Muscle layer of colon (tissue), 2 donors: ENCODE results near the gene NELFCD.

Source experiments
- H3K27ac ChIP-seq: one replicate; pipeline ENCODE4 v1.7.0; 2013; ENCODE audit warnings: low read depth, mild to moderate bottlenecking, low read length, moderate library complexity
- H3K27me3 ChIP-seq, 2 donors: one replicate each; pipeline ENCODE4 v1.7.0; 2013; ENCODE audit warnings: low read length in 2 of 2, mild to moderate bottlenecking in 2 of 2; ENCODE audit not compliant: insufficient read depth in 2 of 2, control insufficient read depth in 1 of 2
- H3K36me3 ChIP-seq: one replicate; pipeline ENCODE4 v1.7.0; 2013; ENCODE audit warnings: mild to moderate bottlenecking, low read length; ENCODE audit not compliant: insufficient read depth
- H3K4me1 ChIP-seq: one replicate; pipeline ENCODE4 v1.7.0; 2013; ENCODE audit warnings: mild to moderate bottlenecking, low read length; ENCODE audit not compliant: insufficient read depth
- H3K4me3 ChIP-seq, 2 donors: one replicate each; pipeline ENCODE4 v1.7.0; 2013; ENCODE audit warnings: low read length in 2 of 2, low read depth in 1 of 2, mild to moderate bottlenecking in 1 of 2, moderate library complexity in 1 of 2
- H3K9ac ChIP-seq: one replicate; pipeline ENCODE4 v1.7.0; 2013; ENCODE audit warnings: low read length
- H3K9me3 ChIP-seq: one replicate; pipeline ENCODE4 v1.7.0; 2013; ENCODE audit warnings: mild to moderate bottlenecking, low read length
- donor health status: abdominal sarcoma.
- donor health status: Adenocarcinoma of cecum.

Gene NELFCD

DNA sequence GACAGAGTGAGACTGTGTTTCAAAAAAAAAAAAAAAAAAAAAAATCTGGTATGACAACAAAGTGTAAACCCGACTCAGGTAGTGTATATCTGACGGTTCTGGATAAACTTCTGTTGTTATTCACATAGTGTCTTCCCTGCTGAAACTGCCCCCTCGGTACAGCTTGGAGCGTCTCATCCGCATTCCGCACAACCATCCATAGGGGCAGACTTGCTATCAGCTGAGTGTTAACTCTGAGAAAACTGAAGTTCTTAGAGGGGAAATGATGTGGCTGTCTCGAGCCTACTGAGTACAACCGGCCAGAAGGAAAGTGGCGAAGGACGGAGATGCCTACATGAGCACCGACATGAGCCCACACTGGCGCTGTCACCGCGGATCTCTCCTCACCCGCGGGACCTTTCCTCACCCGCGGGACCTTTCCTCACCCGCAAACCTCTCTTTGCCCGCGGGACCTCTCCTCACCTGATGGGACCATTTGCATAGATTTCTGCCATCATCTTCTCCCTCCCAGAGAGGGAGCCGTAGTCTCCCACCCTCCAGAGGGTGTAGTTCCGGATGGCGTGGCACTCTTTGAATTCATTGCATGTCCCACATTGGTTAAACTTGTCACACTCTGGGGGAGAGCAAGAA is 16.2 kb downstream of the NELFCD start:
- no peak overlapping the region for H3K27ac ChIP-seq
- H3K4me3 ChIP-seq, result no peak overlapping the region
- H3K9ac ChIP-seq, result no peak overlapping the region
- no peaks in the 10 kb centered on the region for H3K4me1 ChIP-seq
- no peaks in the 10 kb centered on the region for H3K9me3 ChIP-seq
- peaks cover 72% of the 10 kb centered on the region for H3K36me3 ChIP-seq
- no peaks in the 10 kb centered on the region for H3K27me3 ChIP-seq

DNA sequence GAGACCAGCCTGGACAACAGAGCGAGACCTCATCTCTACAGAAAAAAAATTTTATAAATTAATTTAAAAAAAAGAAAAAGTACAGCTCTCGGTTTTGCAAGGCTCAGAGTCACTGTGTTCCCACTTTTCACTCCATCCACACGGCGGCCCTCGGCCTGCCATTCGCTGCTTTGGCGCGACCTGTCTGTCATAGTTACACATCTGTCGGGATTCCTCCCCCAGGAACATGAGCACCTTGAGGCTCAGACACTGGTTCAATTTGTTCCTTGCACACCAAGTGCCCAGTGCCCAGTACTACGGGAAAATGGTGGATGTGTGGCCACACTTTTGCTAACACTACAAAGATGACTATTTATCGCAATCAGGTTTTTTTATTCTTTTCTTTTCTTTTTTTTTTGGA is 17.6 kb downstream of the NELFCD start:
- no peak overlapping the region for H3K4me3 ChIP-seq
- no peaks in the 10 kb centered on the region for H3K27me3 ChIP-seq
- peaks cover 4% of the 10 kb centered on the region for H3K4me1 ChIP-seq
- H3K9ac ChIP-seq, result no peak overlapping the region
- no peaks in the 10 kb centered on the region for H3K9me3 ChIP-seq
- H3K27ac ChIP-seq, result no peak overlapping the region
- peaks cover 61% of the 10 kb centered on the region for H3K36me3 ChIP-seq

DNA sequence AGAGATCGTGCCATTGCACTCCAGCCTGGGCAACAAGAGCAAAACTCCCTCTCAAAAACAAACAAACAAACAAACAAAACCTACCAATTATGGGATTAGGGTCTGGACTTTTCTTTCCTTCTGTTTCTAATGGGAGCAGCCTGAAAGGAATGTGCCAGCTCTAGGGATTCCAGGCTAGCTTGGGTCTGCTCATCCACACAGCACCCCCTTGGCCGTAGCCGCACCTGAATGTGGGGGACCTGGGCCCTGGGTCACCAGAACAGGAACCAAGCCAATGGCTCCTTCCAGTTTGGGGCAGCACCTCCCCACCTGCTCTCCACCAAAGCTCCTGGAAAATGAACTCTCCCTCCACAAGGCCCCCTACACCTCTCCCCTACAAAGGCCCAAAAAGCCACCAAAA is 19.3 kb downstream of the NELFCD start:
- peaks cover 16% of the 10 kb centered on the region for H3K4me1 ChIP-seq
- no peak overlapping the region for H3K4me3 ChIP-seq
- H3K27me3 ChIP-seq, result no peaks in the 10 kb centered on the region
- H3K9ac ChIP-seq, result no peak overlapping the region
- no peak overlapping the region for H3K27ac ChIP-seq
- H3K36me3 ChIP-seq, result peaks cover 53% of the 10 kb centered on the region
- H3K9me3 ChIP-seq, result no peaks in the 10 kb centered on the region

GRCh38 chr20:59001068-59001448 is 20.0 kb downstream of the NELFCD start:
- Histone ChIP-seq H3K4me3 (no peak overlapping the region), H3K36me3 (peaks cover 45% of the 10 kb centered on the region), H3K4me1 (peaks cover 24% of the 10 kb centered on the region), H3K9me3 (no peaks in the 10 kb centered on the region), H3K27me3 (no peaks in the 10 kb centered on the region), H3K27ac (no peak overlapping the region), H3K9ac (no peak overlapping the region)

DNA sequence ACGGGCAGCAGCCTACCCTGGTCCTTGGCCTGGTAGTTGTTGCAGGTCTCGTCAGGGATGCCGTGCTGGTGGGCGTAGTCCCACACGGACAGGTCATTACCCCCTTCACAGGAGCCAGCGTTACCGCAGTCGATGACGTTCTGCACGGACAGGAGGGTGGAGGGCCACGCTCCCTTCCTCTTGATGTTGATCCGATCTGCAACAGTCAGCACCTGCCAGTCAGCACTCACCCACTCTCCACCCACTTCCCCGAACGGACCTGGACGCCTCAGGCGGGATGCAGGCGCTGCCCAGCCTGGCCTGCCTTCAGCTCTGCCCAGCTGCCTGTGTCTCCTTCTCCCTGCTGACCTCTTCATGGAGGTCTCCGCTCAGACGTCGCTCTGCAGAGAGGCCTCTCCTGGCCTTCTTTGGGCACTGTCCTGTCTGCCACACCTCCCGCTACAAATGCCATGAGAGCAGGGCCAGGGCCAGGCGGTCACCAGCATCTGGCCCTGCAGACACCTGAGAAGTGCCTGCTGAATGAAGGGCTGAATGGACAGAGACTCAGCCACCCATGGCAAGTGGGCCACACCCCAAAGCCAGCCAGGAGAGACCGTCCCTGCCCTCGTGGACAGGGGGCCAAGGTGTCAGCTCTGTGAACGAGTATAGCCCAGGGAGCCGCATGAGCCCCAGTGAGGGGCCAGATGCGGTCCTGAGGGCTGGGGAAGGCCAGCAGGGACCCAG is 20.6 kb downstream of the NELFCD start:
- Histone ChIP-seq H3K36me3 (peaks cover 40% of the 10 kb centered on the region), H3K9ac (no peak overlapping the region), H3K4me1 (peaks cover 27% of the 10 kb centered on the region)

GRCh38 chr20:59002388-59002787 is 21.3 kb downstream of the NELFCD start:
- no peak overlapping the region for H3K27ac ChIP-seq
- H3K36me3 ChIP-seq, result peaks cover 32% of the 10 kb centered on the region
- H3K9me3 ChIP-seq, result no peaks in the 10 kb centered on the region
- no peaks in the 10 kb centered on the region for H3K27me3 ChIP-seq
- peaks cover 27% of the 10 kb centered on the region for H3K4me1 ChIP-seq
- no peak overlapping the region for H3K9ac ChIP-seq
- H3K4me3 ChIP-seq, result no peak overlapping the region

More for the DNA sequence above, 20.6 kb downstream of the NELFCD start:
- no peak overlapping the region for H3K27ac ChIP-seq
- H3K27me3 ChIP-seq, result no peaks in the 10 kb centered on the region
- H3K9me3 ChIP-seq, result no peaks in the 10 kb centered on the region
- H3K4me3 ChIP-seq, result no peak overlapping the region

- Histone ChIP-seq H3K27ac (no peak overlapping the region), H3K9me3 (no peaks in the 10 kb centered on the region), H3K4me3 (no peak overlapping the region), H3K27me3 (no peaks in the 10 kb centered on the region), H3K4me1 (peaks cover 27% of the 10 kb centered on the region), H3K9ac (no peak overlapping the region), H3K36me3 (peaks cover 26% of the 10 kb centered on the region)
Observed at GRCh38 chr20:59002874-59003399, 21.9 kb downstream of the NELFCD start.

DNA sequence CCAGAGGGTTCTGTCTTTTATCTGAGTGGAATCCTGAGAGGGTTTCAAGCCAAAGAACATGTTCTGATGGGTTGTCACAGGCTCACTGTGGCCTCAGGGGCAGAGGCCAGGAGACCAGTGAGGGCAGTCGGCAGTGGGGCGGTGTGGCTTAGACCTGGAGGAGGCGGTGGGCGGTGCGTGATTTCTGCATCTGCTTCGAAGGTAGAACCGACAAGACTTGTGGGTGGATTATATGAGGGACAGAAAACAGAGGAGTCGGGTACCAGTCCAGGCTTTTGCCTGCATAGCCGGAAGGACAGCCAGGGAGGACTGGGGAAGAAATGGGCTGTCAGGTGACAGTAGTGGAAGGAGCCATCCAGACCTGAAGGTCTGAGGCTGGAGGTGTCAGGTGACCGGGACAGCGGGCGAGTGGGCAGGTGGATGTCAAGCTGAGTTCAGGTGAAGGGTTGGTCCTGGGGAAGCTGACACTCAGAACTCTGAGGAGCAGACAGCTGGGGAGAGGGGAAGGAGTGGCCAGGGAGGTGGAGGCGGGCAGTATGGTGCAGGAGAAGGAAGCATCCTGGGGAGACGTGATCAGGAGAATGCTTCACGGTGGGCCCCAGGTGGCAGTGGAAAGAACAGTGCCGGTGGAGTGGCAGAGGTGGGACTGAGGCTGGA is 22.9 kb downstream of the NELFCD start:
- Histone ChIP-seq H3K4me1 (peaks cover 27% of the 10 kb centered on the region), H3K9ac (no peak overlapping the region), H3K4me3 (no peak overlapping the region), H3K27ac (no peak overlapping the region), H3K9me3 (no peaks in the 10 kb centered on the region), H3K36me3 (peaks cover 25% of the 10 kb centered on the region), H3K27me3 (no peaks in the 10 kb centered on the region)

DNA sequence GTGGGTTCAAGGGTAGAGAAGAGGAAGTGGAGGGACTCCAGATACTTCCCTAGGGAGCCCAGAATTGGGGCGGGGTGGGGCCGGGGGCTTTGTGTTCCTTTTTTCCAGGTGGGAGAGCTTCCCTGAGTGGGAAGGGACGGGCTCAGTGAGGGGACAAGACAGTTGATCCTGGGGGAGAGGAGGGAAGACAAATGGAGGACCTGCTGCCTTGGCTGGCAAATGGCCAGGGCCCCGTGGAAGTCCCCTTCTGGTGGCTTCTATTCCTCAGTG is 23.4 kb downstream of the NELFCD start:
- Histone ChIP-seq H3K9ac (no peak overlapping the region), H3K4me1 (peaks cover 27% of the 10 kb centered on the region), H3K27ac (no peak overlapping the region), H3K27me3 (no peaks in the 10 kb centered on the region), H3K36me3 (peaks cover 21% of the 10 kb centered on the region), H3K4me3 (no peak overlapping the region), H3K9me3 (no peaks in the 10 kb centered on the region)

- H3K4me3 ChIP-seq, result peak overlapping the region; percentile 66 to 88
- peaks cover 19% of the 10 kb centered on the region for H3K36me3 ChIP-seq
- peak overlapping the region; percentile 74 for H3K9ac ChIP-seq
- no peaks in the 10 kb centered on the region for H3K9me3 ChIP-seq
- no peaks in the 10 kb centered on the region for H3K27me3 ChIP-seq
- H3K27ac ChIP-seq, result peak overlapping the region; percentile 77
- peaks cover 27% of the 10 kb centered on the region for H3K4me1 ChIP-seq
Observed at GRCh38 chr20:59004763-59005522, 23.9 kb downstream of the NELFCD start.

GRCh38 chr20:59005523-59006166 is 24.6 kb downstream of the NELFCD start:
- Histone ChIP-seq H3K27ac (peak overlapping the region; percentile 77), H3K9ac (peak overlapping the region; percentile 74), H3K36me3 (peaks cover 15% of the 10 kb centered on the region), H3K9me3 (no peaks in the 10 kb centered on the region), H3K27me3 (no peaks in the 10 kb centered on the region), H3K4me1 (peaks cover 27% of the 10 kb centered on the region), H3K4me3 (peak overlapping the region; percentile 66 to 88)
